Breast epithelium (tissue), 4 donors: ENCODE measurements around the gene SLC39A11. TPM values are rescaled to one million over a fixed set of nuclear protein-coding genes. Genes with fewer than 3 reads are reported as not detected.
"Not testable (repeated sequence)": the region's sequence is repeated elsewhere in the genome, so short reads cannot be mapped to it uniquely, and the experiment has no call there.

Experiments used
- DNase-seq, 2 donors: peaks; one replicate each; pipeline ENCODE4 v3.0.0-alpha.2; 2019; ENCODE audit warnings: low spot score in 2 of 2
- H3K27ac ChIP-seq, 2 donors: fragments of 200-600 bp; sonication (generic) in 1 of 2; one replicate each; pipeline ENCODE4 v1.5.1; 2016 to 2019; ENCODE audit warnings: mild to moderate bottlenecking in 1 of 2
- H3K27me3 ChIP-seq, 2 donors: fragments of 200-600 bp; sonication (generic) in 1 of 2; one replicate each; pipeline versions ENCODE4 v1.5.1 to v1.6.0; 2017 to 2019; ENCODE audit warnings: control low read depth in 1 of 2, mild to moderate bottlenecking in 1 of 2
- H3K36me3 ChIP-seq: fragments of 200-600 bp; one replicate; pipeline ENCODE4 v1.5.1; 2019
- H3K4me1 ChIP-seq, 2 donors: fragments of 200-600 bp; sonication (generic); one replicate each; pipeline ENCODE4 v1.5.1; 2016 to 2019; ENCODE audit warnings: control low read depth in 1 of 2
- H3K4me3 ChIP-seq, 3 donors: fragments of 200-600 bp; sonication (generic); 1 replicate in 2 of 3; 2 replicates in 1 of 3; pipeline ENCODE4 v1.5.1; 2016 to 2019; ENCODE audit warnings: mild to moderate bottlenecking in 3 of 3, moderate library complexity in 2 of 3
- H3K9me3 ChIP-seq, 2 donors: fragments of 200-600 bp; sonication (generic) in 1 of 2; one replicate each; pipeline ENCODE4 v1.5.1; 2016 to 2019; ENCODE audit warnings: control low read depth in 1 of 2
- POLR2A ChIP-seq: fragments of 450-650 bp; IDR thresholded peaks from one replicate; pipeline ENCODE4 v1.6.1; 2016; ENCODE audit warnings: antibody characterized with exemption, mild to moderate bottlenecking, moderate library complexity
- POLR2AphosphoS5 ChIP-seq, 3 donors: sonication (generic); formaldehyde crosslinking; IDR thresholded peaks; one replicate each; pipeline ENCODE4 v1.6.1; 2017; ENCODE audit warnings: antibody characterized with exemption in 3 of 3
- intact Hi-C: fragments of 100-400 bp; cut with DNase I; formaldehyde crosslinking; loops from one replicate; pipeline ENCODE4 v1.15.1; 2023; ENCODE audit warnings: low total_unique reads
- total RNA-seq, 3 donors: library from RNA; depleted of rRNA; stranded (reverse); fragments of >200 nt; gene quantifications; one replicate each; pipeline ENCODE4 v1.1.0, GENCODE V29; 2016
- TF ChIP-seq, protein P1 (sequence below), 3 donors: fragments of 450-650 bp; IDR thresholded peaks; one replicate each; pipeline ENCODE4 v1.5.1; 2016 to 2017; ENCODE audit warnings: antibody characterized with exemption in 3 of 3, mild to moderate bottlenecking in 3 of 3, moderate library complexity in 3 of 3

Gene SLC39A11
- total RNA-seq, 3 donors from 2014 or later: 31.8 to 54.6 (median 47.0) TPM

DNA sequence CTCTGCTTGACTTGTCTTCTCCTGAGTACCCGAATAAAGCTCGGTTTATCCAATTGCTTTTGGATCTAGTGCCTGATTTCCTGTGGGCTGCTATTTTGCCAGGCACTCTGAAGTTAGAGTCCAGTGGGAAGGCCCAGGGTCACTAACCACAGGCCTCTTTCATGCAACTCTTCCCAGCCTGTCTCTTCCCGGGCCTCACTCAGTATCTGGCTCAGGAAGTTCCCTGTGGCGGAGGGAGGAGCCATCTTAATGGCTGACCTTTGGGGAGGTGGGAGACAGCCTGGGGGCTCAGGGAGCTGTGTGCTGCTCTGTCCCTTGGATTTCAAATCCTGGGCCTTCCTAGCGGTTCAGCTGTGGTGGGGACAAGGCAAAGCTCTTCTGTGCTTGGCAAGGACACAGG lies 328.5 kb downstream of the SLC39A11 start:
- intact Hi-C loops: no loop called here
- Histone ChIP-seq H3K27ac (no peak overlapping the region), H3K36me3 (no peaks in the 10 kb centered on the region), H3K4me1 (no peaks in the 10 kb centered on the region), H3K4me3 (no peak overlapping the region), H3K9me3 (no peaks in the 10 kb centered on the region), H3K27me3 (no peaks in the 10 kb centered on the region)
- TF ChIP-seq POLR2A (no peak), POLR2AphosphoS5 (IDR thresholded peaks at IDR 0.05) (no peak)
- TF ChIP-seq, protein P1, sequence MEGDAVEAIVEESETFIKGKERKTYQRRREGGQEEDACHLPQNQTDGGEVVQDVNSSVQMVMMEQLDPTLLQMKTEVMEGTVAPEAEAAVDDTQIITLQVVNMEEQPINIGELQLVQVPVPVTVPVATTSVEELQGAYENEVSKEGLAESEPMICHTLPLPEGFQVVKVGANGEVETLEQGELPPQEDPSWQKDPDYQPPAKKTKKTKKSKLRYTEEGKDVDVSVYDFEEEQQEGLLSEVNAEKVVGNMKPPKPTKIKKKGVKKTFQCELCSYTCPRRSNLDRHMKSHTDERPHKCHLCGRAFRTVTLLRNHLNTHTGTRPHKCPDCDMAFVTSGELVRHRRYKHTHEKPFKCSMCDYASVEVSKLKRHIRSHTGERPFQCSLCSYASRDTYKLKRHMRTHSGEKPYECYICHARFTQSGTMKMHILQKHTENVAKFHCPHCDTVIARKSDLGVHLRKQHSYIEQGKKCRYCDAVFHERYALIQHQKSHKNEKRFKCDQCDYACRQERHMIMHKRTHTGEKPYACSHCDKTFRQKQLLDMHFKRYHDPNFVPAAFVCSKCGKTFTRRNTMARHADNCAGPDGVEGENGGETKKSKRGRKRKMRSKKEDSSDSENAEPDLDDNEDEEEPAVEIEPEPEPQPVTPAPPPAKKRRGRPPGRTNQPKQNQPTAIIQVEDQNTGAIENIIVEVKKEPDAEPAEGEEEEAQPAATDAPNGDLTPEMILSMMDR (IDR thresholded peaks at IDR 0.05): no peak
- no peak for DNase-seq

DNA sequence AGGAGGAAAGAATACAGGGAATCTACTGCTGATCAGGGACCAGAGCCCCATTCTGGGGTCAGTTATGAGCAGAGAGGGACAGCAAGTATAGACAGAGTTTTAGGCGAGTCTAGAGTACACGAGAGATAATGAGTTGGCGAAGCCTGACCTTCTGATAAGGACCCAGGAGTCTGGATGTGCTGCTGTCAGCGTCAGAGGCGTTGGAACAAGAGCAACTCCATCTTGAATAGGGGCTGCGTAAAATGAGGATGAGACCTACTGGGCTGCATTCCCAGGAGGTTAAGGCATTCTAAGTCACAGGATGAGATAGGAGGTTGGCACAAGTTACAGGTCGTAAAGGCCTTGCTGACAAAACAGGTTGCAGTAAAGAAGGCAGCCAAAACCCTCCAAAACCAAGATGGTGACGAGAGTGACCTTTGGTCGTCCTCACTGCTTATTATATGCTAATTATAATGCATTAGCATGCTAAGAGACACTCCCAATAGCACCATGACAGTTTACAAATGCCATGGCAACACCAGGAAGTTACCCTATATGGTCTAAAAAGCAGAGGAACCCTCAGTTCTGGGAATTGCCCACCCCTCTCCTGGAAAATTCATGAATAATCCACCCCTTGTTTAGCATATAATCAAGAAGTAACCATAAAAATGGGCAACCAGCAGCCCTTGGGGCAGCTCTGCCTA lies 330.5 kb downstream of the SLC39A11 start:
- H3K9me3 ChIP-seq, H3K27ac ChIP-seq, H3K4me1 ChIP-seq, H3K27me3 ChIP-seq, H3K36me3 ChIP-seq, DNase-seq, intact Hi-C loops, H3K4me3 ChIP-seq: not testable (repeated sequence)

DNA sequence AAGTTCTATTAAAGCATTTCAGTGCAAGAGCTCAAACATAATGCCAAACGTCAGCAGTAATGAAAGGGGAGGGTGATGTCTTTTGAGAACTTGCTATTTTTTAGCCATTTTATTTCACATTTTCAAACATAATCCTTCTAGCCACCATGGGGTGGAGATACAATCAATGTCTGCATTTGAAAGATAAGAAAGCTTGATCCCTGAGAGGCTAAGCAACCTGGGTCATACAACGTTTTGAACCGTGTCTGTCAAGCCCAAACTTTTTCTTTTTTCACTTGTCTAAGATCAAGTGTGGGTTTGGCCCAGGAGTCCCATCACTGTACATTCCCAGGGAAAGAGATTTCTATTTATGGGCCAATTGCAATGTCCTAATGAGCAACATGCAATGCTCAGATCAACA lies 331.1 kb downstream of the SLC39A11 start:
- no peaks in the 10 kb centered on the region for H3K4me1 ChIP-seq
- H3K4me3 ChIP-seq: no peak overlapping the region
- TF ChIP-seq POLR2A (no peak), POLR2AphosphoS5 (IDR thresholded peaks at IDR 0.05) (no peak)
- TF ChIP-seq, protein P1 (IDR thresholded peaks at IDR 0.05): no peak
- no peak overlapping the region for H3K27ac ChIP-seq
- H3K36me3 ChIP-seq: no peaks in the 10 kb centered on the region
- H3K27me3 ChIP-seq: no peaks in the 10 kb centered on the region
- no peak for DNase-seq
- H3K9me3 ChIP-seq: peaks cover 0 to 2% of the 10 kb centered on the region in 2 donors
- intact Hi-C loops: no loop called here

DNA sequence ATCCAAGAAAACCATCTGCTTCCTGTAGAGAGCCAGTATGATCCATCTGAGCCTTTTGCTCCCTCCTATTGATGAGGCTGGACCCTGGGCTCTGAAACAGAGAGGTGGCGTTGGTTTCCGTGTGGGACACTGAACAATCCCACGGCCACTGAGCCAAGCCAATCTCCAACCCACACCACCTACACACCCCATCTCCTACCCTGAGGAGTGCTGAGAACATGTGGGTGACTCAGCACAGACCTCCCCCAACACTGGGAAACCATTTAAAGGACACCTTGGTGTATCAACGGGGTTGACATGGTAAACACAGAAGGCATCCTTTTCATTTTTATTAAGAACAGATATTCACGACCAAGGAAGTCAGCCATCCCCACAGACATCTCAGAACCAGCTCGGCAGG lies 332.1 kb downstream of the SLC39A11 start:
- TF ChIP-seq POLR2A (no peak), POLR2AphosphoS5 (IDR thresholded peaks at IDR 0.05) (no peak)
- Histone ChIP-seq H3K4me3 (no peak overlapping the region), H3K27me3 (no peaks in the 10 kb centered on the region), H3K4me1 (no peaks in the 10 kb centered on the region), H3K27ac (no peak overlapping the region), H3K36me3 (no peaks in the 10 kb centered on the region), H3K9me3 (peaks cover 0 to 6% of the 10 kb centered on the region in 2 donors)
- intact Hi-C loops: no loop called here
- no peak for DNase-seq

DNA sequence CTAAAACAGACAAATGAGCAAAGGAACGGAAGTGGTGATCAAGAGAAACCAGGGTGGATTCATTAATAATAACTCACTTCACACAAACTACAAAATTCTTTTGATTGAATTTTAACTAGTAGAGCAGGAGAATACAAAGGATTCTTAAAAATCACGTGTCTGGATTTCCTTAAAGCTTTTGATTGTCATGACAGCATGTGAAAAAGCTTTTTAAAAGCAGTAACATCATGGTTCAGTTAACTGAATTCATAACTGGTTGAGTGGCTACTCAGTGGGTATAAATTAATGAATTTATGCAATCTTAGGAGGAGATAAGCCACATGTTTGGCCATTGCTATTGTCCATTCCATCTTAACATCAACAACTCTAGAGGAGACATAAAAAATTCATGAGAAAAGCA lies 333.2 kb downstream of the SLC39A11 start:
- Histone ChIP-seq H3K4me1 (no peaks in the 10 kb centered on the region), H3K9me3 (peaks cover 0 to 6% of the 10 kb centered on the region in 2 donors), H3K4me3 (no peak overlapping the region), H3K27ac (no peak overlapping the region), H3K27me3 (no peaks in the 10 kb centered on the region), H3K36me3 (no peaks in the 10 kb centered on the region)
- intact Hi-C loops: no loop called here
- TF ChIP-seq, protein P1 (IDR thresholded peaks at IDR 0.05): no peak
- TF ChIP-seq POLR2AphosphoS5 (IDR thresholded peaks at IDR 0.05) (no peak), POLR2A (no peak)
- no peak for DNase-seq

DNA sequence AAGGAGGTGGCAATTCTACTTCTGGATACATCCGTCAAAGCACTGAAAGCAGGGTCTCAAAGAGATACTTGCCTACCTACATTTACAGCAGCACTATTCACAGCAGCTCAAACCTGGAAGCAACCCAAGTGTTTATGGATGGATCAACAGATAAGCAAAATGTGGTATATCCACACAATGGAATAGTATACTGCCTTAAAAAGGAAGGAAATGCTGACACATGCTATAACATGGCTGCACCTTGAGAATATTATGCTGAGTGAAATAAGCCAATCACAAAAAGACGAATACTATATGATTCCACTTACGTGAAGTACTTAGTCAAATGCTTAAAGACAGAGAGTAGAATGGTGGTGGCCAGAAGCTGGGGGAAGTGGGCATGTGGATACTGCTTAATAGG lies 336.2 kb downstream of the SLC39A11 start:
- DNase-seq: no peak
- intact Hi-C loops: no loop called here
- H3K27ac ChIP-seq: no peak overlapping the region
- H3K36me3 ChIP-seq: no peaks in the 10 kb centered on the region
- no peak for TF ChIP-seq POLR2AphosphoS5 (IDR thresholded peaks at IDR 0.05)
- TF ChIP-seq, protein P1 (IDR thresholded peaks at IDR 0.05): no peak
- TF ChIP-seq POLR2A: no peak
- no peaks in the 10 kb centered on the region for H3K4me1 ChIP-seq
- H3K27me3 ChIP-seq: no peaks in the 10 kb centered on the region
- H3K9me3 ChIP-seq: peaks cover 0 to 6% of the 10 kb centered on the region in 2 donors
- H3K4me3 ChIP-seq: no peak overlapping the region
